GM19468 (cell line): ENCODE measurements around the gene CNN1.
"Not testable (repeated sequence)": the region's sequence is repeated elsewhere in the genome, so short reads cannot be mapped to it uniquely, and the experiment has no call there.

Experiments used
- ATAC-seq: cut with Tn5 transposase; IDR thresholded peaks from one replicate; pipeline ENCODE4 v1.9.1; 2021; ENCODE audit warnings: mild to moderate bottlenecking, moderate library complexity, moderate number of reproducible peaks; ENCODE audit not compliant: unreplicated experiment; ENCODE audit errors: extremely low read depth

Gene CNN1

GRCh38 chr19:11563532-11563931 is 24.9 kb downstream of the CNN1 start:
- no peak for ATAC-seq

- ATAC-seq, result not testable (repeated sequence)
Observed at GRCh38 chr19:11564082-11564807, 25.6 kb downstream of the CNN1 start.

GRCh38 chr19:11565649-11565980 is 27.0 kb downstream of the CNN1 start:
- ATAC-seq, result not testable (repeated sequence)

GRCh38 chr19:11566164-11566563 is 27.5 kb downstream of the CNN1 start:
- ATAC-seq, result no peak

- ATAC-seq, result no peak
Observed at GRCh38 chr19:11570039-11570462, 31.4 kb downstream of the CNN1 start.

GRCh38 chr19:11573354-11573753 is 34.7 kb downstream of the CNN1 start:
- ATAC-seq, result not testable (repeated sequence)

- ATAC-seq, result not testable (repeated sequence)
Observed at GRCh38 chr19:11573763-11574162, 35.1 kb downstream of the CNN1 start.

GRCh38 chr19:11574689-11575088 is 36.0 kb downstream of the CNN1 start:
- no peak for ATAC-seq

- ATAC-seq, result no peak
Observed at GRCh38 chr19:11576227-11576626, 37.6 kb downstream of the CNN1 start.

GRCh38 chr19:11577451-11578257 is 39.0 kb downstream of the CNN1 start, which contains the start of gene ACP5:
Gene ACP5 (minus strand): TSS chr19:11577645. CDS start chr19:11577317, 328 bp downstream.
- no peak for ATAC-seq

- no peak for ATAC-seq
Observed at GRCh38 chr19:11578258-11579142, 39.8 kb downstream of the CNN1 start.

- no peak for ATAC-seq
Observed at GRCh38 chr19:11580116-11580515, 41.5 kb downstream of the CNN1 start.

GRCh38 chr19:11581740-11582139 is 43.1 kb downstream of the CNN1 start:
- ATAC-seq, result no peak

- no peak for ATAC-seq
Observed at GRCh38 chr19:11586331-11586730, 47.7 kb downstream of the CNN1 start.

GRCh38 chr19:11587302-11587974 is 48.8 kb downstream of the CNN1 start:
- ATAC-seq, result no peak

- ATAC-seq, result no peak
Observed at GRCh38 chr19:11587975-11588631, 49.5 kb downstream of the CNN1 start.

- ATAC-seq, result no peak
Observed at GRCh38 chr19:11594084-11594483, 55.4 kb downstream of the CNN1 start.

- no peak for ATAC-seq
Observed at GRCh38 chr19:11596156-11596555, 57.5 kb downstream of the CNN1 start.
